HEK293 (cell line): Measurements from ENCODE around the gene COL1A1.

Experiments used
- BCL11B ChIP-seq: fragments of 450-650 bp; formaldehyde crosslinking; IDR thresholded peaks from 2 replicates; pipeline ENCODE4 v1.5.1; 2016; ENCODE audit warnings: low read depth, missing biosample characterization, missing genetic modification characterization
- KLF1 ChIP-seq: fragments of 450-650 bp; formaldehyde crosslinking; IDR thresholded peaks from 2 replicates; pipeline ENCODE4 v1.5.1; 2016; ENCODE audit warnings: missing biosample characterization, missing genetic modification characterization
- SP3 ChIP-seq: fragments of 450-650 bp; formaldehyde crosslinking; IDR thresholded peaks from 2 replicates; pipeline ENCODE4 v1.5.1; 2016; ENCODE audit warnings: missing biosample characterization, missing genetic modification characterization
- SP7 ChIP-seq: fragments of 450-650 bp; formaldehyde crosslinking; IDR thresholded peaks from 2 replicates; pipeline ENCODE4 v1.5.1; 2016; ENCODE audit warnings: missing biosample characterization, missing genetic modification characterization
- YY2 ChIP-seq: fragments of 450-650 bp; formaldehyde crosslinking; IDR thresholded peaks from 2 replicates; pipeline ENCODE4 v1.5.1; 2016; ENCODE audit warnings: missing biosample characterization, missing genetic modification characterization
- ZBTB7A ChIP-seq: fragments of 450-650 bp; formaldehyde crosslinking; IDR thresholded peaks from 2 replicates; pipeline ENCODE4 v1.5.1; 2016; ENCODE audit warnings: low read depth, missing biosample characterization, missing genetic modification characterization
- ZFP41 ChIP-seq: fragments of 450-650 bp; formaldehyde crosslinking; IDR thresholded peaks from 2 replicates; pipeline ENCODE4 v1.5.1; 2016; ENCODE audit warnings: missing biosample characterization, missing genetic modification characterization, borderline replicate concordance
- ZNF114 ChIP-seq: fragments of 450-650 bp; formaldehyde crosslinking; IDR thresholded peaks from 2 replicates; pipeline ENCODE4 v1.5.0; 2017; ENCODE audit warnings: missing biosample characterization, missing genetic modification characterization
- ZNF146 ChIP-seq: fragments of 450-650 bp; formaldehyde crosslinking; IDR thresholded peaks from 2 replicates; pipeline ENCODE4 v1.5.1; 2016; ENCODE audit warnings: missing biosample characterization, missing genetic modification characterization
- ZNF157 ChIP-seq: fragments of 450-650 bp; formaldehyde crosslinking; IDR thresholded peaks from 2 replicates; pipeline ENCODE4 v1.5.1; 2016; ENCODE audit warnings: missing biosample characterization, missing genetic modification characterization
- ZNF169 ChIP-seq: fragments of 450-650 bp; formaldehyde crosslinking; IDR thresholded peaks from 2 replicates; pipeline ENCODE4 v1.5.1; 2016; ENCODE audit warnings: missing biosample characterization, missing genetic modification characterization
- ZNF2 ChIP-seq: fragments of 450-650 bp; formaldehyde crosslinking; IDR thresholded peaks from 2 replicates; pipeline ENCODE4 v1.5.1; 2016; ENCODE audit warnings: missing biosample characterization, missing genetic modification characterization
- ZNF394 ChIP-seq: fragments of 450-650 bp; formaldehyde crosslinking; IDR thresholded peaks from 2 replicates; pipeline ENCODE4 v1.5.1; 2016; ENCODE audit warnings: missing biosample characterization, missing genetic modification characterization, mild to moderate bottlenecking, moderate library complexity, borderline replicate concordance
- ZNF558 ChIP-seq: fragments of 450-650 bp; formaldehyde crosslinking; IDR thresholded peaks from 2 replicates; pipeline ENCODE4 v1.5.1; 2016; ENCODE audit warnings: missing biosample characterization, missing genetic modification characterization
- ZNF654 ChIP-seq: fragments of 450-650 bp; formaldehyde crosslinking; IDR thresholded peaks from 2 replicates; pipeline ENCODE4 v1.5.1; 2016; ENCODE audit warnings: low read depth, missing biosample characterization, missing genetic modification characterization
- ZNF677 ChIP-seq: fragments of 450-650 bp; IDR thresholded peaks from 2 replicates; pipeline ENCODE4 v1.5.0; 2018; ENCODE audit warnings: missing biosample characterization, mild to moderate bottlenecking, missing genetic modification characterization, moderate library complexity
- ZNF692 ChIP-seq: fragments of 450-650 bp; formaldehyde crosslinking; IDR thresholded peaks from 2 replicates; pipeline ENCODE4 v1.5.1; 2016; ENCODE audit warnings: missing biosample characterization, missing genetic modification characterization
- ZNF76 ChIP-seq: fragments of 450-650 bp; formaldehyde crosslinking; IDR thresholded peaks from 2 replicates; pipeline ENCODE4; 2016; ENCODE audit warnings: low read depth, missing biosample characterization, missing genetic modification characterization, borderline replicate concordance
- ZNF785 ChIP-seq: fragments of 450-650 bp; formaldehyde crosslinking; IDR thresholded peaks from 2 replicates; pipeline ENCODE4 v1.5.1; 2016; ENCODE audit warnings: missing biosample characterization, missing genetic modification characterization
- ZSCAN23 ChIP-seq: fragments of 450-650 bp; formaldehyde crosslinking; IDR thresholded peaks from 2 replicates; pipeline ENCODE4 v1.5.1; 2016; ENCODE audit warnings: missing biosample characterization, missing genetic modification characterization
- TF ChIP-seq, protein P1 (sequence below): fragments of 450-650 bp; formaldehyde crosslinking; IDR thresholded peaks from 2 replicates; pipeline ENCODE4 v1.5.1; 2016; ENCODE audit warnings: missing biosample characterization, missing genetic modification characterization
- TF ChIP-seq, protein P2 (sequence below): fragments of 450-650 bp; formaldehyde crosslinking; IDR thresholded peaks from 2 replicates; pipeline ENCODE4 v1.5.1; 2016; ENCODE audit warnings: missing biosample characterization, missing genetic modification characterization
- TF ChIP-seq, protein P3 (sequence below): fragments of 450-650 bp; formaldehyde crosslinking; IDR thresholded peaks from 2 replicates; pipeline ENCODE4; 2016; ENCODE audit warnings: missing biosample characterization, missing genetic modification characterization
- TF ChIP-seq, protein P4 (sequence below): fragments of 450-650 bp; formaldehyde crosslinking; IDR thresholded peaks from 2 replicates; pipeline ENCODE4 v1.5.1; 2016; ENCODE audit warnings: missing biosample characterization, missing genetic modification characterization
- TF ChIP-seq, protein P5 (sequence below): fragments of 450-650 bp; formaldehyde crosslinking; IDR thresholded peaks from 2 replicates; pipeline ENCODE4 v1.5.1; 2016; ENCODE audit warnings: missing biosample characterization, missing genetic modification characterization

COL1A1 gene

DNA sequence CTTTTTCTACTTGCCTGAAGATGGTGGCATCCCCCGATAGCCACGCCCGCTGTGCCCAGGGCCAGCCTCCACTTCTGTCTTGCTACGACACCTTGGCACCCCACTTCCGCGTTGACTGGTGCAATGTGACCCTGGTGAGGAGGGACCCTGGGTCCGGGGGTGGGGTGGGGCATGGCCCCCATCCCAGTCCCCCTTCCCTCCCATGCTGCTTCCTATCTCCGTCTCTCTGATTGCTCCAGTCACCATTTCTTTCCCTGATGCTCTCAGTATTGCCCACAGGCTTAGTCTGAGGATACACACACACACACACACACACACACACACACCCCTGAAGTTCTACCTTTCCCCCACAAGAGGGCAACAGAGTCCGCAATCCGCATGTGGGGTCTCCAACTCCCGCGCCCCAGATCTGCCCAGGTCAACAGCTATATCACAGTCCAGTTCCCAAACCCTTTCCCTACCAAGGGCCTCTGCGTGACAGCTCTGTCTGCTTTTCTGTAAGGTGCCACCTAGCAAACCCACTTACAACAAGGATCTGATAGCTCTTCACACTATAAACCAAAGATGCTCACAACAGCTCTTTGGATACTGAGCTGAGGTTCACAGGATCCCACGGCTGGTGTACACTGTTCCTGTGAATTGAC is 32.2 kb downstream of the COL1A1 start (continued):
- TF ChIP-seq ZNF692 (tag by site-specific recombination) = peak; percentile 55
- TF ChIP-seq, protein P1, sequence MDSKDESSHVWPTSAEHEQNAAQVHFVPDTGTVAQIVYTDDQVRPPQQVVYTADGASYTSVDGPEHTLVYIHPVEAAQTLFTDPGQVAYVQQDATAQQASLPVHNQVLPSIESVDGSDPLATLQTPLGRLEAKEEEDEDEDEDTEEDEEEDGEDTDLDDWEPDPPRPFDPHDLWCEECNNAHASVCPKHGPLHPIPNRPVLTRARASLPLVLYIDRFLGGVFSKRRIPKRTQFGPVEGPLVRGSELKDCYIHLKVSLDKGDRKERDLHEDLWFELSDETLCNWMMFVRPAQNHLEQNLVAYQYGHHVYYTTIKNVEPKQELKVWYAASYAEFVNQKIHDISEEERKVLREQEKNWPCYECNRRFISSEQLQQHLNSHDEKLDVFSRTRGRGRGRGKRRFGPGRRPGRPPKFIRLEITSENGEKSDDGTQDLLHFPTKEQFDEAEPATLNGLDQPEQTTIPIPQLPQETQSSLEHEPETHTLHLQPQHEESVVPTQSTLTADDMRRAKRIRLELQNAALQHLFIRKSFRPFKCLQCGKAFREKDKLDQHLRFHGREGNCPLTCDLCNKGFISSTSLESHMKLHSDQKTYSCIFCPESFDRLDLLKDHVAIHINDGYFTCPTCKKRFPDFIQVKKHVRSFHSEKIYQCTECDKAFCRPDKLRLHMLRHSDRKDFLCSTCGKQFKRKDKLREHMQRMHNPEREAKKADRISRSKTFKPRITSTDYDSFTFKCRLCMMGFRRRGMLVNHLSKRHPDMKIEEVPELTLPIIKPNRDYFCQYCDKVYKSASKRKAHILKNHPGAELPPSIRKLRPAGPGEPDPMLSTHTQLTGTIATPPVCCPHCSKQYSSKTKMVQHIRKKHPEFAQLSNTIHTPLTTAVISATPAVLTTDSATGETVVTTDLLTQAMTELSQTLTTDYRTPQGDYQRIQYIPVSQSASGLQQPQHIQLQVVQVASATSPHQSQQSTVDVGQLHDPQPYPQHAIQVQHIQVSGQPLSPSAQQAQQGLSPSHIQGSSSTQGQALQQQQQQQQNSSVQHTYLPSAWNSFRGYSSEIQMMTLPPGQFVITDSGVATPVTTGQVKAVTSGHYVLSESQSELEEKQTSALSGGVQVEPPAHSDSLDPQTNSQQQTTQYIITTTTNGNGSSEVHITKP = peak; percentile 47; the same call in 1 of the 2 replicates
- no peak for TF ChIP-seq ZNF146 (tag by site-specific recombination)
- TF ChIP-seq KLF1 (tag by site-specific recombination) = peak; percentile 66
- TF ChIP-seq ZNF169 (tag by site-specific recombination) = no peak
- no peak for TF ChIP-seq ZNF114 (tag by site-specific recombination)
- peak; percentile 88 for TF ChIP-seq ZNF2 (tag by site-specific recombination)
- peak; percentile 83 for TF ChIP-seq SP7
- TF ChIP-seq ZNF785 (tag by site-specific recombination) = 0 out of 2 replicates have a peak, but pooled peaks have one; percentile 38
- TF ChIP-seq, protein P2, sequence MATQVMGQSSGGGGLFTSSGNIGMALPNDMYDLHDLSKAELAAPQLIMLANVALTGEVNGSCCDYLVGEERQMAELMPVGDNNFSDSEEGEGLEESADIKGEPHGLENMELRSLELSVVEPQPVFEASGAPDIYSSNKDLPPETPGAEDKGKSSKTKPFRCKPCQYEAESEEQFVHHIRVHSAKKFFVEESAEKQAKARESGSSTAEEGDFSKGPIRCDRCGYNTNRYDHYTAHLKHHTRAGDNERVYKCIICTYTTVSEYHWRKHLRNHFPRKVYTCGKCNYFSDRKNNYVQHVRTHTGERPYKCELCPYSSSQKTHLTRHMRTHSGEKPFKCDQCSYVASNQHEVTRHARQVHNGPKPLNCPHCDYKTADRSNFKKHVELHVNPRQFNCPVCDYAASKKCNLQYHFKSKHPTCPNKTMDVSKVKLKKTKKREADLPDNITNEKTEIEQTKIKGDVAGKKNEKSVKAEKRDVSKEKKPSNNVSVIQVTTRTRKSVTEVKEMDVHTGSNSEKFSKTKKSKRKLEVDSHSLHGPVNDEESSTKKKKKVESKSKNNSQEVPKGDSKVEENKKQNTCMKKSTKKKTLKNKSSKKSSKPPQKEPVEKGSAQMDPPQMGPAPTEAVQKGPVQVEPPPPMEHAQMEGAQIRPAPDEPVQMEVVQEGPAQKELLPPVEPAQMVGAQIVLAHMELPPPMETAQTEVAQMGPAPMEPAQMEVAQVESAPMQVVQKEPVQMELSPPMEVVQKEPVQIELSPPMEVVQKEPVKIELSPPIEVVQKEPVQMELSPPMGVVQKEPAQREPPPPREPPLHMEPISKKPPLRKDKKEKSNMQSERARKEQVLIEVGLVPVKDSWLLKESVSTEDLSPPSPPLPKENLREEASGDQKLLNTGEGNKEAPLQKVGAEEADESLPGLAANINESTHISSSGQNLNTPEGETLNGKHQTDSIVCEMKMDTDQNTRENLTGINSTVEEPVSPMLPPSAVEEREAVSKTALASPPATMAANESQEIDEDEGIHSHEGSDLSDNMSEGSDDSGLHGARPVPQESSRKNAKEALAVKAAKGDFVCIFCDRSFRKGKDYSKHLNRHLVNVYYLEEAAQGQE (tag by site-specific recombination) = peak; percentile 56
- TF ChIP-seq ZNF677 (tag by site-specific recombination) = no peak
- peak; percentile 78; the same call in 1 of the 2 replicates for TF ChIP-seq YY2 (tag by site-specific recombination)
- TF ChIP-seq ZNF394 (tag by site-specific recombination) = 0 out of 2 replicates have a peak, but pooled peaks have one; percentile 33
- TF ChIP-seq ZNF654 (tag by site-specific recombination) = peak; percentile 100
- TF ChIP-seq ZNF558 = peak; percentile 58; the same call in 1 of the 2 replicates
- TF ChIP-seq, protein P3, sequence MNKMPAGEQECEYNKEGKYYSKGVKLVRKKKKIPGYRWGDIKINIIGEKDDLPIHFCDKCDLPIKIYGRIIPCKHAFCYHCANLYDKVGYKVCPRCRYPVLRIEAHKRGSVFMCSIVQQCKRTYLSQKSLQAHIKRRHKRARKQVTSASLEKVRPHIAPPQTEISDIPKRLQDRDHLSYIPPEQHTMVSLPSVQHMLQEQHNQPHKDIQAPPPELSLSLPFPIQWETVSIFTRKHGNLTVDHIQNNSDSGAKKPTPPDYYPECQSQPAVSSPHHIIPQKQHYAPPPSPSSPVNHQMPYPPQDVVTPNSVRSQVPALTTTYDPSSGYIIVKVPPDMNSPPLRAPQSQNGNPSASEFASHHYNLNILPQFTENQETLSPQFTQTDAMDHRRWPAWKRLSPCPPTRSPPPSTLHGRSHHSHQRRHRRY (tag by site-specific recombination) = peak; percentile 65; the same call in 1 of the 2 replicates
- TF ChIP-seq, protein P4, sequence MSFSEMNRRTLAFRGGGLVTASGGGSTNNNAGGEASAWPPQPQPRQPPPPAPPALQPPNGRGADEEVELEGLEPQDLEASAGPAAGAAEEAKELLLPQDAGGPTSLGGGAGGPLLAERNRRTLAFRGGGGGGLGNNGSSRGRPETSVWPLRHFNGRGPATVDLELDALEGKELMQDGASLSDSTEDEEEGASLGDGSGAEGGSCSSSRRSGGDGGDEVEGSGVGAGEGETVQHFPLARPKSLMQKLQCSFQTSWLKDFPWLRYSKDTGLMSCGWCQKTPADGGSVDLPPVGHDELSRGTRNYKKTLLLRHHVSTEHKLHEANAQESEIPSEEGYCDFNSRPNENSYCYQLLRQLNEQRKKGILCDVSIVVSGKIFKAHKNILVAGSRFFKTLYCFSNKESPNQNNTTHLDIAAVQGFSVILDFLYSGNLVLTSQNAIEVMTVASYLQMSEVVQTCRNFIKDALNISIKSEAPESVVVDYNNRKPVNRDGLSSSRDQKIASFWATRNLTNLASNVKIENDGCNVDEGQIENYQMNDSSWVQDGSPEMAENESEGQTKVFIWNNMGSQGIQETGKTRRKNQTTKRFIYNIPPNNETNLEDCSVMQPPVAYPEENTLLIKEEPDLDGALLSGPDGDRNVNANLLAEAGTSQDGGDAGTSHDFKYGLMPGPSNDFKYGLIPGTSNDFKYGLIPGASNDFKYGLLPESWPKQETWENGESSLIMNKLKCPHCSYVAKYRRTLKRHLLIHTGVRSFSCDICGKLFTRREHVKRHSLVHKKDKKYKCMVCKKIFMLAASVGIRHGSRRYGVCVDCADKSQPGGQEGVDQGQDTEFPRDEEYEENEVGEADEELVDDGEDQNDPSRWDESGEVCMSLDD (tag by site-specific recombination) = peak; percentile 94
- peak; percentile 94 for TF ChIP-seq ZBTB7A (tag by site-specific recombination)
- TF ChIP-seq, protein P5, sequence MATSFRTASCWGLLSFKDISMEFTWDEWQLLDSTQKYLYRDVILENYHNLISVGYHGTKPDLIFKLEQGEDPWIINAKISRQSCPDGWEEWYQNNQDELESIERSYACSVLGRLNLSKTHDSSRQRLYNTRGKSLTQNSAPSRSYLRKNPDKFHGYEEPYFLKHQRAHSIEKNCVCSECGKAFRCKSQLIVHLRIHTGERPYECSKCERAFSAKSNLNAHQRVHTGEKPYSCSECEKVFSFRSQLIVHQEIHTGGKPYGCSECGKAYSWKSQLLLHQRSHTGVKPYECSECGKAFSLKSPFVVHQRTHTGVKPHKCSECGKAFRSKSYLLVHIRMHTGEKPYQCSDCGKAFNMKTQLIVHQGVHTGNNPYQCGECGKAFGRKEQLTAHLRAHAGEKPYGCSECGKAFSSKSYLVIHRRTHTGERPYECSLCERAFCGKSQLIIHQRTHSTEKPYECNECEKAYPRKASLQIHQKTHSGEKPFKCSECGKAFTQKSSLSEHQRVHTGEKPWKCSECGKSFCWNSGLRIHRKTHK = no peak
- TF ChIP-seq ZNF76 = peak; percentile 33; the same call in 1 of the 2 replicates
- TF ChIP-seq BCL11B = peak; percentile 84
- TF ChIP-seq ZSCAN23 = no peak
- TF ChIP-seq ZFP41 = no peak
- 0 out of 2 replicates have a peak, but pooled peaks have one; percentile 20 for TF ChIP-seq ZNF157 (tag by site-specific recombination)
- TF ChIP-seq SP3 (tag by site-specific recombination) = peak; percentile 53
